DND-41 (cell line): ENCODE measurements around the gene TERB2.
"Not testable (repeated sequence)": the region's sequence is repeated elsewhere in the genome, so short reads cannot be mapped to it uniquely, and the experiment has no call there.

ENCODE experiments used
- ATAC-seq: fragments of 200-7000 bp; cut with Tn5 transposase; 3 replicates; pipeline ENCODE4 v1.9.1; 2021; ENCODE audit warnings: low read depth; ENCODE audit not compliant: insufficient read depth
- DNase-seq: peaks from one replicate; pipeline ENCODE4 v3.0.0-alpha.2; 2020
- H2AFZ ChIP-seq: 2 replicates; pipeline ENCODE4 v1.6.0; 2012; ENCODE audit warnings: low read depth, low read length
- H3K27ac ChIP-seq: 2 replicates; pipeline ENCODE4 v1.5.1; 2012; ENCODE audit warnings: low read length, inconsistent platforms
- H3K27me3 ChIP-seq: fragments of 200-600 bp; sonication (generic); 2 replicates; pipeline ENCODE4 v1.6.0; 2012; ENCODE audit warnings: low read length, mild to moderate bottlenecking, inconsistent platforms; ENCODE audit not compliant: insufficient read depth, poor library complexity
- H3K36me3 ChIP-seq: 2 replicates; pipeline ENCODE4 v1.5.1; 2012; ENCODE audit warnings: low read length, inconsistent platforms; ENCODE audit not compliant: insufficient read depth
- H3K4me1 ChIP-seq: 2 replicates; pipeline ENCODE4 v1.5.1; 2012; ENCODE audit warnings: mild to moderate bottlenecking, low read length; ENCODE audit not compliant: insufficient read depth
- H3K4me2 ChIP-seq: 2 replicates; pipeline ENCODE4 v1.6.0; 2012; ENCODE audit warnings: mild to moderate bottlenecking, moderate library complexity, low read length, inconsistent platforms; ENCODE audit not compliant: insufficient read depth
- H3K4me3 ChIP-seq, 2 experiments: fragments of 200-600 bp in 1 of 2; shearing (Covaris generic) in 1 of 2; 2 replicates each; pipeline ENCODE4 v1.5.1; 2012 to 2016; ENCODE audit warnings: inconsistent platforms in 2 of 2, low read length in 2 of 2, mild to moderate bottlenecking in 2 of 2, low read depth in 1 of 2, moderate library complexity in 1 of 2
- H3K79me2 ChIP-seq: 2 replicates; pipeline ENCODE4 v1.6.0; 2012; ENCODE audit warnings: low read length, inconsistent platforms; ENCODE audit not compliant: insufficient read depth
- H3K9ac ChIP-seq: 2 replicates; pipeline ENCODE4 v1.6.0; 2012; ENCODE audit warnings: low read depth, mild to moderate bottlenecking, inconsistent platforms, low read length, moderate library complexity
- H3K9me3 ChIP-seq: 2 replicates; pipeline ENCODE4 v1.5.1; 2012; ENCODE audit warnings: low read length, moderate library complexity, mild to moderate bottlenecking, inconsistent platforms; ENCODE audit not compliant: insufficient read depth, severe bottlenecking
- H4K20me1 ChIP-seq: 2 replicates; pipeline ENCODE4 v1.6.0; 2012; ENCODE audit warnings: low read length; ENCODE audit not compliant: insufficient read depth
- CTCF ChIP-seq: IDR thresholded peaks from 2 replicates; pipeline ENCODE4 v1.5.1; 2012; ENCODE audit warnings: borderline replicate concordance, low read length, moderate library complexity, mild to moderate bottlenecking; ENCODE audit not compliant: poor library complexity, severe bottlenecking; ENCODE audit errors: extremely low read depth
- EZH2 ChIP-seq: IDR thresholded peaks from 3 replicates; pipeline ENCODE4 v1.6.1; 2012; ENCODE audit warnings: borderline replicate concordance, low read depth, mild to moderate bottlenecking, moderate library complexity, low read length, inconsistent platforms; ENCODE audit not compliant: severe bottlenecking

The TERB2 gene

GRCh38 chr15:44918136-44918535, 38.4 kb upstream of the TERB2 start:
- H4K20me1 ChIP-seq, result no peaks in the 10 kb centered on the region
- no peaks in the 10 kb centered on the region for H3K9me3 ChIP-seq
- DNase-seq (no peak), ATAC-seq (no peak)
- H3K9ac ChIP-seq, result no peak overlapping the region
- H3K4me3 ChIP-seq, result no peak overlapping the region
- H3K36me3 ChIP-seq, result no peaks in the 10 kb centered on the region
- no peaks in the 10 kb centered on the region for H3K4me1 ChIP-seq
- H3K27me3 ChIP-seq, result no peaks in the 10 kb centered on the region
- no peak overlapping the region for H2AFZ ChIP-seq
- no peak overlapping the region for H3K27ac ChIP-seq
- no peaks in the 10 kb centered on the region for H3K79me2 ChIP-seq
- H3K4me2 ChIP-seq, result no peak overlapping the region
- no peak for TF ChIP-seq CTCF
- no peak for TF ChIP-seq EZH2

- not testable (repeated sequence) for H3K4me1 ChIP-seq, H3K79me2 ChIP-seq, H3K36me3 ChIP-seq, H3K4me3 ChIP-seq, H2AFZ ChIP-seq, H3K27me3 ChIP-seq, DNase-seq, H4K20me1 ChIP-seq, H3K27ac ChIP-seq, H3K9ac ChIP-seq, H3K4me2 ChIP-seq, ATAC-seq, H3K9me3 ChIP-seq
Observed at GRCh38 chr15:44928658-44929057, 27.8 kb upstream of the TERB2 start.

- H3K9ac ChIP-seq, DNase-seq, H3K9me3 ChIP-seq, H3K27me3 ChIP-seq, H3K4me3 ChIP-seq, H3K79me2 ChIP-seq, ATAC-seq, H2AFZ ChIP-seq, H4K20me1 ChIP-seq, H3K27ac ChIP-seq, H3K36me3 ChIP-seq, H3K4me2 ChIP-seq, H3K4me1 ChIP-seq: not testable (repeated sequence)
Observed at GRCh38 chr15:44930283-44930682, 26.2 kb upstream of the TERB2 start.

GRCh38 chr15:44958302-44958701, 1.8 kb downstream of the TERB2 start:
- DNase-seq, H3K36me3 ChIP-seq, H4K20me1 ChIP-seq, H3K27me3 ChIP-seq, H3K79me2 ChIP-seq, ATAC-seq, H3K9ac ChIP-seq, H3K4me1 ChIP-seq, H2AFZ ChIP-seq, H3K4me3 ChIP-seq, H3K4me2 ChIP-seq, H3K27ac ChIP-seq, H3K9me3 ChIP-seq: not testable (repeated sequence)

- TF ChIP-seq CTCF (no peak), EZH2 (no peak)
- Histone ChIP-seq H4K20me1 (no peaks in the 10 kb centered on the region), H3K79me2 (no peaks in the 10 kb centered on the region)
Observed at GRCh38 chr15:44968475-44968874, 12.0 kb downstream of the TERB2 start.

More at GRCh38 chr15:44968475-44968874, 12.0 kb downstream of the TERB2 start:
- Histone ChIP-seq H3K27me3 (no peaks in the 10 kb centered on the region), H3K9me3 (no peaks in the 10 kb centered on the region), H3K36me3 (no peaks in the 10 kb centered on the region), H3K27ac (no peak overlapping the region), H3K4me3 (no peak overlapping the region), H3K9ac (no peak overlapping the region), H2AFZ (no peak overlapping the region), H3K4me2 (no peak overlapping the region), H3K4me1 (no peaks in the 10 kb centered on the region)
- ATAC-seq, result no peak
- DNase-seq, result no peak
